CD4-positive, alpha-beta T cell (primary cell): ENCODE results near the gene MITF. TPM values are rescaled to one million over a fixed set of nuclear protein-coding genes. Genes with fewer than 3 reads are reported as not detected.

Experiments
- ATAC-seq: fragments of 200-7000 bp; cut with Tn5 transposase; one replicate; pipeline ENCODE4 v1.10.0; 2022; ENCODE audit warnings: mild to moderate bottlenecking; ENCODE audit not compliant: poor library complexity
- CTCF ChIA-PET: fragments of 350-600 bp; sonication (Branson Sonifier 250); formaldehyde crosslinking; loops from one replicate; lab custom pipeline; 2021; ENCODE audit warnings: antibody characterized with exemption, inconsistent platforms; lab: Charles Lee
- POLR2A ChIA-PET: fragments of 350-600 bp; sonication (Branson Sonifier 250); formaldehyde crosslinking; loops from one replicate; lab custom pipeline; 2021; ENCODE audit warnings: antibody characterized with exemption, inconsistent platforms; lab: Charles Lee
- DNase-seq, 14 experiments: peaks; one replicate each; pipeline ENCODE4 v3.0.0-alpha.2; 2013 to 2020; ENCODE audit warnings: mixed read lengths in 2 of 14
- H3K27ac ChIP-seq, 2 donors: one replicate each; pipeline versions ENCODE4 v1.5.1 to v1.7.0; 2013; ENCODE audit warnings: low read length in 2 of 2, low read depth in 1 of 2, mild to moderate bottlenecking in 1 of 2
- H3K27me3 ChIP-seq, 2 experiments: 1 replicate in 1 of 2; 2 replicates in 1 of 2; pipeline versions ENCODE4 v1.6.1 to v1.7.0; 2013; ENCODE audit warnings: low read length in 2 of 2, control low read depth in 1 of 2, mild to moderate bottlenecking in 1 of 2, moderate library complexity in 1 of 2; ENCODE audit not compliant: insufficient read depth in 2 of 2, control insufficient read depth in 1 of 2
- H3K36me3 ChIP-seq: one replicate; pipeline ENCODE4 v1.6.1; 2013; ENCODE audit warnings: low read length, control low read depth; ENCODE audit not compliant: insufficient read depth
- H3K4me1 ChIP-seq: one replicate; pipeline ENCODE4 v1.6.1; 2013; ENCODE audit warnings: low read length, control low read depth; ENCODE audit not compliant: insufficient read depth
- H3K4me3 ChIP-seq: one replicate; pipeline ENCODE4 v1.5.1; 2013; ENCODE audit warnings: mild to moderate bottlenecking, low read length, moderate library complexity
- H3K9me3 ChIP-seq, 2 experiments: 1 replicate in 1 of 2; 2 replicates in 1 of 2; pipeline versions ENCODE4 v1.6.1 to v1.7.0; 2013; ENCODE audit warnings: low read length in 2 of 2, mild to moderate bottlenecking in 2 of 2, control low read depth in 1 of 2, moderate library complexity in 1 of 2; ENCODE audit not compliant: control insufficient read depth in 1 of 2, insufficient read depth in 1 of 2
- H3K27ac Mint-ChIP-seq: one replicate; pipeline ENCODE4 v1.8.0; 2020; ENCODE audit warnings: mixed read lengths
- H3K27me3 Mint-ChIP-seq: one replicate; pipeline ENCODE4 v1.8.0; 2021; ENCODE audit warnings: mixed read lengths
- H3K36me3 Mint-ChIP-seq: one replicate; pipeline ENCODE4 v1.8.0; 2021; ENCODE audit warnings: low read depth, mixed read lengths
- H3K4me1 Mint-ChIP-seq: one replicate; pipeline ENCODE4 v1.8.0; 2021; ENCODE audit warnings: low read depth, mixed read lengths
- H3K4me3 Mint-ChIP-seq: one replicate; pipeline ENCODE4 v1.8.0; 2020; ENCODE audit warnings: mild to moderate bottlenecking, mixed read lengths
- H3K9me3 Mint-ChIP-seq: one replicate; pipeline ENCODE4 v1.8.0; 2020; ENCODE audit warnings: mixed read lengths
- intact Hi-C, 2 experiments: fragments of 100-400 bp; cut with DNase I in 1 of 2; cut with micrococcal nuclease in 1 of 2; formaldehyde crosslinking; loops; one replicate each; pipeline versions ENCODE4 v1.15.1 to v1.9.0; 2023 to 2025; cut with DNase I, micrococcal nuclease
- total RNA-seq, 174 experiments: library from RNA in 2 of 174; stranded (reverse) in 2 of 174; gene quantifications; one replicate each; pipeline ENCODE4 v1.2.3 and lab custom pipeline; 2021 to 2026
- TF ChIP-seq, protein P1 (sequence below): fragments of 200-600 bp; IDR thresholded peaks from one replicate; pipeline ENCODE4 v1.8.0; 2022; ENCODE audit warnings: antibody characterized with exemption, mild to moderate bottlenecking

Gene MITF
- total RNA-seq, 2 experiments from 2014 or later = not detected

- DNase-seq = no peak
- TF ChIP-seq, protein P1, sequence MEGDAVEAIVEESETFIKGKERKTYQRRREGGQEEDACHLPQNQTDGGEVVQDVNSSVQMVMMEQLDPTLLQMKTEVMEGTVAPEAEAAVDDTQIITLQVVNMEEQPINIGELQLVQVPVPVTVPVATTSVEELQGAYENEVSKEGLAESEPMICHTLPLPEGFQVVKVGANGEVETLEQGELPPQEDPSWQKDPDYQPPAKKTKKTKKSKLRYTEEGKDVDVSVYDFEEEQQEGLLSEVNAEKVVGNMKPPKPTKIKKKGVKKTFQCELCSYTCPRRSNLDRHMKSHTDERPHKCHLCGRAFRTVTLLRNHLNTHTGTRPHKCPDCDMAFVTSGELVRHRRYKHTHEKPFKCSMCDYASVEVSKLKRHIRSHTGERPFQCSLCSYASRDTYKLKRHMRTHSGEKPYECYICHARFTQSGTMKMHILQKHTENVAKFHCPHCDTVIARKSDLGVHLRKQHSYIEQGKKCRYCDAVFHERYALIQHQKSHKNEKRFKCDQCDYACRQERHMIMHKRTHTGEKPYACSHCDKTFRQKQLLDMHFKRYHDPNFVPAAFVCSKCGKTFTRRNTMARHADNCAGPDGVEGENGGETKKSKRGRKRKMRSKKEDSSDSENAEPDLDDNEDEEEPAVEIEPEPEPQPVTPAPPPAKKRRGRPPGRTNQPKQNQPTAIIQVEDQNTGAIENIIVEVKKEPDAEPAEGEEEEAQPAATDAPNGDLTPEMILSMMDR = no peak
These were observed 90.9 kb downstream of the MITF start for GRCh38 chr3:69830147-69830546.

GRCh38 chr3:69831737-69832136 lies 92.5 kb downstream of the MITF start:
- no peaks in the 10 kb centered on the region for H3K27me3 Mint-ChIP-seq

More at GRCh38 chr3:69830147-69830546, 90.9 kb downstream of the MITF start:
- POLR2A ChIA-PET = no interaction called here
- intact Hi-C loops = no loop called here
- H3K4me3 ChIP-seq = no peak overlapping the region
- H3K9me3 ChIP-seq = no peaks in the 10 kb centered on the region
- H3K27me3 ChIP-seq = no peaks in the 10 kb centered on the region
- Mint-ChIP-seq H3K36me3 (no peaks in the 10 kb centered on the region), H3K27ac (no peak overlapping the region), H3K4me1 (no peaks in the 10 kb centered on the region), H3K9me3 (peaks cover 12% of the 10 kb centered on the region), H3K27me3 (no peaks in the 10 kb centered on the region), H3K4me3 (no peak overlapping the region)
- no peak for ATAC-seq
- no peaks in the 10 kb centered on the region for H3K36me3 ChIP-seq
- H3K27ac ChIP-seq = no peak overlapping the region
- no peaks in the 10 kb centered on the region for H3K4me1 ChIP-seq
- CTCF ChIA-PET = no interaction called here

GRCh38 chr3:69833591-69833990 lies 94.3 kb downstream of the MITF start:
- CTCF ChIA-PET = no interaction called here
- intact Hi-C loops = no loop called here
- ATAC-seq = no peak

More at GRCh38 chr3:69831737-69832136, 92.5 kb downstream of the MITF start:
- Histone ChIP-seq H3K36me3 (no peaks in the 10 kb centered on the region), H3K27ac (no peak overlapping the region), H3K27me3 (no peaks in the 10 kb centered on the region), H3K4me3 (no peak overlapping the region), H3K4me1 (no peaks in the 10 kb centered on the region), H3K9me3 (no peaks in the 10 kb centered on the region)
- H3K9me3 Mint-ChIP-seq = peaks cover 15% of the 10 kb centered on the region
- no peak overlapping the region for H3K27ac Mint-ChIP-seq
- ChIA-PET CTCF (no interaction called here), POLR2A (no interaction called here)
- ATAC-seq (no peak), DNase-seq (no peak)
- H3K36me3 Mint-ChIP-seq = no peaks in the 10 kb centered on the region
- H3K4me3 Mint-ChIP-seq = no peak overlapping the region
- TF ChIP-seq, protein P1 = no peak
- no peaks in the 10 kb centered on the region for H3K4me1 Mint-ChIP-seq
- intact Hi-C loops = no loop called here

More at GRCh38 chr3:69833591-69833990, 94.3 kb downstream of the MITF start:
- Histone ChIP-seq H3K27ac (no peak overlapping the region), H3K27me3 (no peaks in the 10 kb centered on the region), H3K36me3 (no peaks in the 10 kb centered on the region), H3K9me3 (no peaks in the 10 kb centered on the region), H3K4me1 (no peaks in the 10 kb centered on the region), H3K4me3 (no peak overlapping the region)
- Mint-ChIP-seq H3K4me1 (no peaks in the 10 kb centered on the region), H3K36me3 (no peaks in the 10 kb centered on the region), H3K4me3 (no peak overlapping the region), H3K27me3 (no peaks in the 10 kb centered on the region), H3K9me3 (peaks cover 13% of the 10 kb centered on the region), H3K27ac (no peak overlapping the region)
- DNase-seq = no peak
- POLR2A ChIA-PET = no interaction called here
- TF ChIP-seq, protein P1 = no peak
